OCI-LY7 (cell line): ENCODE results near the gene NPHS1. TPM values are rescaled to one million over a fixed set of nuclear protein-coding genes. Genes with fewer than 3 reads are reported as not detected.

Experiments
- BruUV-seq: library from RNA; stranded (reverse); fragments of 400-500 nt; replicated peaks from 2 replicates; lab custom pipeline; 2021; lab: Mats Ljungman, UMichigan
- CTCF ChIA-PET: fragments of 300-600 bp; sonication (Branson Sonifier 250); formaldehyde crosslinking; loops from one replicate; lab custom pipeline; 2022; ENCODE audit warnings: antibody characterized with exemption; ENCODE audit not compliant: unreplicated experiment; lab: Charles Lee
- POLR2A ChIA-PET: fragments of 300-600 bp; sonication (Branson Sonifier 250); formaldehyde crosslinking; loops from one replicate; lab custom pipeline; 2022; ENCODE audit warnings: antibody characterized with exemption; lab: Charles Lee
- DNase-seq: peaks from one replicate; pipeline ENCODE4 v3.0.0-alpha.2; 2015; ENCODE audit warnings: low spot score
- H2AFZ ChIP-seq: fragments of 200-600 bp; sonication (generic), shearing (Covaris generic); 2 replicates; pipeline ENCODE4 v1.6.1; 2014; ENCODE audit warnings: mild to moderate bottlenecking, antibody characterized with exemption, low read length, moderate library complexity
- H3K27ac ChIP-seq: fragments of 200-600 bp; sonication (generic); 2 replicates; pipeline ENCODE4 v1.5.1; 2014; ENCODE audit warnings: mixed run types, low read depth, mild to moderate bottlenecking, moderate library complexity, low read length, inconsistent platforms; ENCODE audit not compliant: poor library complexity, severe bottlenecking
- H3K36me3 ChIP-seq: fragments of 200-600 bp; sonication (generic); 2 replicates; pipeline ENCODE4 v1.6.1; 2014; ENCODE audit warnings: mild to moderate bottlenecking, antibody characterized with exemption, low read length, moderate library complexity, mixed read lengths; ENCODE audit not compliant: insufficient read depth
- H3K4me1 ChIP-seq: fragments of 200-600 bp; sonication (generic); 2 replicates; pipeline ENCODE4 v1.5.1; 2014; ENCODE audit warnings: mild to moderate bottlenecking, low read length; ENCODE audit not compliant: insufficient read depth, poor library complexity, severe bottlenecking
- H3K4me2 ChIP-seq: fragments of 200-600 bp; sonication (generic); 2 replicates; pipeline ENCODE4 v1.6.1; 2014; ENCODE audit warnings: mild to moderate bottlenecking, low read length
- H3K4me3 ChIP-seq: fragments of 200-600 bp; sonication (generic); 2 replicates; pipeline ENCODE4 v1.5.1; 2014; ENCODE audit warnings: mild to moderate bottlenecking, low read depth, low read length; ENCODE audit not compliant: poor library complexity, severe bottlenecking
- H3K79me2 ChIP-seq: fragments of 200-600 bp; sonication (generic); 2 replicates; pipeline ENCODE4 v1.6.1; 2016; ENCODE audit warnings: low read depth, mild to moderate bottlenecking, low read length, moderate library complexity, mixed read lengths; ENCODE audit not compliant: insufficient read depth
- H3K9me2 ChIP-seq: fragments of 200-600 bp; sonication (generic); 2 replicates; pipeline ENCODE4 v1.6.1; 2016; ENCODE audit warnings: mild to moderate bottlenecking, low read length, mixed read lengths; ENCODE audit not compliant: insufficient read depth
- H3K9me3 ChIP-seq: fragments of 200-600 bp; sonication (generic); 2 replicates; pipeline ENCODE4 v1.6.1; 2014; ENCODE audit warnings: mild to moderate bottlenecking, mixed run types, low read length, mixed read lengths
- H4K20me1 ChIP-seq: fragments of 200-600 bp; sonication (generic); 2 replicates; pipeline ENCODE4 v1.6.1; 2014; ENCODE audit warnings: mild to moderate bottlenecking, antibody characterized with exemption, low read length, moderate library complexity, mixed read lengths; ENCODE audit not compliant: insufficient read depth
- EZH2phosphoT487 ChIP-seq: fragments of 200-600 bp; sonication (generic); IDR thresholded peaks from 2 replicates; pipeline ENCODE4 v1.6.1; 2018; ENCODE audit warnings: low read depth, borderline replicate concordance, mild to moderate bottlenecking, mixed run types, antibody characterized with exemption, low read length, moderate library complexity, mixed read lengths
- intact Hi-C: fragments of 100-400 bp; cut with micrococcal nuclease; formaldehyde crosslinking; loops from one replicate; pipeline ENCODE4 v1.10.0; 2022; ENCODE audit not compliant: unreplicated experiment
- total RNA-seq, 2 experiments: library from RNA; depleted of rRNA in 1 of 2; stranded (reverse); fragments of >200 nt in 1 of 2; shearing (Covaris generic) in 1 of 2; gene quantifications; 2 replicates each; pipeline ENCODE4 v1.2.3, GENCODE V29; 2014 to 2022
- TF ChIP-seq, protein P1 (sequence below): fragments of 200-600 bp; sonication (generic); conservative IDR thresholded peaks from 2 replicates; pipeline ENCODE4 v1.5.1; 2014; ENCODE audit warnings: mild to moderate bottlenecking, antibody characterized with exemption, low read length, moderate library complexity, mixed read lengths

Gene NPHS1
- total RNA-seq, 2 experiments from 2014 or later, result not detected

DNA sequence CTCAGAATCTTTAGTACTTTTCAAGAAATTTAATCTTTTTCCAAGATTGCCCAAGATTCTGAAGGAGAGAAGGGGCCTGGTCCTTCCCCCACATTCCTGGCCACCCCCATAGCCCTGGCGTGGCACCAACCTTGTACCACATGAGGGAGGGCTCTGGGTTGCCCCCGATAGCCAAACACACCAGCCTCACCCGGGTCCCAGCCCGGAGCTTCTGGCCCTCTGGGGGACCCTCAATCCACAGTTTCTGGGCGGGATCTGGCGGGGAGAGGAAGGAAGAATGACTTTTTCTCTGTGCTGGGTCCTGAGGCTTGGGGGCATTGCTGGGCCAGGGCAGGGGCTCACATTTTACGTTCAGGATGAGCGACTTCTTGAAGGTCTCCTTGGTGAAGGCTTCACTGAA, 4.4 kb downstream of the NPHS1 start:
- no peak for DNase-seq
- H2AFZ ChIP-seq, result no peak overlapping the region
- H3K9me3 ChIP-seq, result no peaks in the 10 kb centered on the region
- no peaks in the 10 kb centered on the region for H4K20me1 ChIP-seq
- H3K4me2 ChIP-seq, result no peak overlapping the region
- no peaks in the 10 kb centered on the region for H3K79me2 ChIP-seq
- TF ChIP-seq, protein P1, sequence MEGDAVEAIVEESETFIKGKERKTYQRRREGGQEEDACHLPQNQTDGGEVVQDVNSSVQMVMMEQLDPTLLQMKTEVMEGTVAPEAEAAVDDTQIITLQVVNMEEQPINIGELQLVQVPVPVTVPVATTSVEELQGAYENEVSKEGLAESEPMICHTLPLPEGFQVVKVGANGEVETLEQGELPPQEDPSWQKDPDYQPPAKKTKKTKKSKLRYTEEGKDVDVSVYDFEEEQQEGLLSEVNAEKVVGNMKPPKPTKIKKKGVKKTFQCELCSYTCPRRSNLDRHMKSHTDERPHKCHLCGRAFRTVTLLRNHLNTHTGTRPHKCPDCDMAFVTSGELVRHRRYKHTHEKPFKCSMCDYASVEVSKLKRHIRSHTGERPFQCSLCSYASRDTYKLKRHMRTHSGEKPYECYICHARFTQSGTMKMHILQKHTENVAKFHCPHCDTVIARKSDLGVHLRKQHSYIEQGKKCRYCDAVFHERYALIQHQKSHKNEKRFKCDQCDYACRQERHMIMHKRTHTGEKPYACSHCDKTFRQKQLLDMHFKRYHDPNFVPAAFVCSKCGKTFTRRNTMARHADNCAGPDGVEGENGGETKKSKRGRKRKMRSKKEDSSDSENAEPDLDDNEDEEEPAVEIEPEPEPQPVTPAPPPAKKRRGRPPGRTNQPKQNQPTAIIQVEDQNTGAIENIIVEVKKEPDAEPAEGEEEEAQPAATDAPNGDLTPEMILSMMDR, result no peak
- TF ChIP-seq EZH2phosphoT487, result no peak
- ChIA-PET CTCF (no interaction called here), POLR2A (no interaction called here)
- no peaks in the 10 kb centered on the region for H3K4me1 ChIP-seq
- no peaks in the 10 kb centered on the region for H3K36me3 ChIP-seq
- no peaks in the 10 kb centered on the region for H3K9me2 ChIP-seq
- no peak overlapping the region for H3K27ac ChIP-seq
- H3K4me3 ChIP-seq, result no peak overlapping the region
- no TSS peak for BruUV-seq
- intact Hi-C loops, result no loop called here

DNA sequence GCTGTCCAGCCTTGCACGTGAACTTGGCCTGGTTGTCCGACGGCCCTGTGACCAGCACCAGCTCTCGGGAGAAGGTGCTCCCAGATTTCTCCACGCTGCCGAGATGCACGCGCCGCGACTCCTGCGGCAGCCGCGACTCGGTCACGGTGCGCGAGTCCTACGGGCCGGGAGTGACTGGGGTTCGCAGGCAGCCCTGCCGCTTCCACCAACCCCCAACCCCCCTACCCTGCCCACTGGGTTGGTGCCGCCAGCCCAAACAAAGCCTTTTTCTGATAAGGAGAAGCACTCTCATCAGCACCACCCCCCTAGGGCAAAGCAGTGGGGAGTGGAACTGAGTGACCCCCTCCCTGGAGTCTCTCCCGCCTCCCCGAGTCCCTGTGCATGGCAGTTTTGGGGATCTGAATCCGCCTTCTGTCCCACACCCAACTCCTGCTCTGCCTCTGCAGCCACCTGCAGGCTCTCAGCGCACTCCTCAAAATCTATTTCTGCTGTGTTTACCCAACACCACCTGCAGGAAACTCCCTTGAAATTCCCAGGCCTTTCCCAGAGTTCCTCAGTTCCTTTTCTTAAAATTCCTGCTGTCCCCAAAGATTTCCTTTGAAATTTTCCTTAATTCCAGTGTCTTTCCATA, 6.2 kb downstream of the NPHS1 start:
- ChIA-PET POLR2A (no interaction called here), CTCF (no interaction called here)
- Histone ChIP-seq H3K27ac (no peak overlapping the region), H2AFZ (no peak overlapping the region), H3K79me2 (no peaks in the 10 kb centered on the region), H3K9me2 (no peaks in the 10 kb centered on the region), H3K36me3 (no peaks in the 10 kb centered on the region), H3K4me1 (no peaks in the 10 kb centered on the region), H3K9me3 (no peaks in the 10 kb centered on the region), H3K4me3 (no peak overlapping the region), H4K20me1 (no peaks in the 10 kb centered on the region), H3K4me2 (no peak overlapping the region)
- no peak for DNase-seq
- intact Hi-C loops, result no loop called here
- TF ChIP-seq EZH2phosphoT487, result no peak
- TF ChIP-seq, protein P1, result no peak
- no TSS peak for BruUV-seq

DNA sequence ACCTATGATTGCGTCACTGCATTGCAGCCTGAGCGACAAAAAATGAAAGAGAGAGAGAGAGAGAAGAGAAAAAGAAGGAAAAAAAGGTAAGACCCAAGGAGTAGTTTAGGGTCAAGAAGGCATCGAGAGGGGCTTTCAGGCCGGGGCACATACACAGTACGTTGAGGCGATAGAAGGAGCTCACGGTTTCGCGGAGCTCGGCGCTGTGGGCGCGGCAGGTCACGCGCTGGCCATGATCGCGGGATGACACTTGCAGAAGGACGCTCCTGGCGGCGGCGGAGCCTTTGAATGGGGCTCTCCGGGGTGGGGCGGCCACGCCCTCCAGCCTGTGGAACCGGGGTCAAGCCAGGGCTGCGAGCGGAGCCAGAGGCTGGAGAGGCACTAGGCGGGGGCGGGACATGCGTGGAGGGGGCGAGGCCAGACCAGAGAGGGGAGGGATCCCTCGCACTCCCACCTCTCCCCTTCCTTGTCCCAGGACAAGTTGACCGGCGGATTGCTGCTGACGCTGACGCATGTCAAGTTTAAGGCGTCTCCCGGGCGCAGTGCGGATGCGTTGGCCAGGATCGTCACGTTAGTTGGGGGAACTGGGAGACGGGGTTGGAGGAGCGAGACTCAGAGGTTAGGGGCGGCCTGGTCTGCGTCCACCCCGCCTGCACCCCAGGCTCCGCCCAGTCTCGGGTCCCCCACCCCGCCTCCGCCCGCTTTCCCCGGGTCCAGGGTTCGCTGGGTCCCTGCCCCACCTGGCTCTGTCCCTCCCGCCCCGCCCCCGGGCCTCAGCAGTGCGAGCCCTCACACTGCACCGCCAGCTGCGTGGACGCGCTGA, 6.9 kb downstream of the NPHS1 start:
- Histone ChIP-seq H2AFZ (no peak overlapping the region), H3K9me3 (no peaks in the 10 kb centered on the region), H3K9me2 (no peaks in the 10 kb centered on the region), H3K27ac (no peak overlapping the region), H3K79me2 (no peaks in the 10 kb centered on the region), H3K4me1 (no peaks in the 10 kb centered on the region), H3K4me3 (no peak overlapping the region), H4K20me1 (no peaks in the 10 kb centered on the region), H3K36me3 (no peaks in the 10 kb centered on the region), H3K4me2 (no peak overlapping the region)
- intact Hi-C loops, result no loop called here
- no TSS peak for BruUV-seq
- CTCF ChIA-PET, result no interaction called here
- TF ChIP-seq, protein P1, result no peak
- TF ChIP-seq EZH2phosphoT487, result no peak
- no peak for DNase-seq
- POLR2A ChIA-PET, result interaction anchor here (0.5 kb wide), 1 partner anchor 218 kb away, joined by 4 read pairs; no protein-coding TSS in a partner anchor
